GM23338 (cell line): ENCODE data around the gene TMEM101.

Experiments used
- CTCF ChIP-seq, 2 experiments: fragments of 200-600 bp in 1 of 2; sonication (generic) in 1 of 2; conservative IDR thresholded peaks; 2 replicates each; pipeline versions ENCODE4 v1.5.1 to v1.6.1; 2016 to 2017; ENCODE audit warnings: antibody characterized with exemption in 2 of 2, low read depth in 2 of 2, mild to moderate bottlenecking in 2 of 2, moderate library complexity in 1 of 2
- EZH2 ChIP-seq: fragments of 200-600 bp; sonication (generic); IDR thresholded peaks from one replicate; pipeline ENCODE4 v1.8.0; 2017; ENCODE audit warnings: antibody characterized with exemption, mild to moderate bottlenecking, low read depth; ENCODE audit not compliant: unreplicated experiment

DNA sequence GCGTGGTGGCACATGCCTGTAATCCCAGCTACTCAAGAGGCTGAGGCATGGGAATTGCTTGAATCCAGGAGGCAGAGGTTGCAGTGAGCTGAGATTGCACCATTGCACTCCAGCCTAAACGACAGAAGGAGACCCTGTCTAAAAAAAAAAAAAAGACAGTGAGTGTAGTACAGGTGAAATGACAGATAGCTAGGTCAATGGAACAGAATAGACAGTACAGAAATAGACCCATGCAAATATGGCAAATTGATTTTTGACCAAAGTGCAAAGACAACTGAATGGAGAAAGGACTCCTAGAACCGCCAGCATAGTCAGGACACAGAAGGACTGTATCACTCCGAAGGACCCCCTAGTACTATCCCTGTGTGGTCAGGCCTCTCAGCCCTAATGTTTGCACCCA, 44.4 kb downstream of the TMEM101 start:
- TF ChIP-seq CTCF (conservative IDR thresholded peaks at IDR 0.05; ENCODE audit: low read depth in 2 of 2) (no peak), EZH2 (no peak)
